B cell (primary cell): ENCODE measurements around the gene RALGAPA2.

Source experiments
- CTCF ChIP-seq: fragments of 200-600 bp; IDR thresholded peaks from one replicate; pipeline ENCODE4 v1.8.0; 2022; ENCODE audit warnings: antibody characterized with exemption, mild to moderate bottlenecking
- EZH2 ChIP-seq: IDR thresholded peaks from 2 replicates; pipeline ENCODE4 v1.6.1; 2012; ENCODE audit warnings: borderline replicate concordance, low read depth, mild to moderate bottlenecking, moderate library complexity, low read length; ENCODE audit not compliant: insufficient read depth, poor library complexity, severe bottlenecking

GRCh38 chr20:20439602-20440190 is 272.7 kb downstream of the RALGAPA2 start:
- TF ChIP-seq CTCF (no peak), EZH2 (no peak)
